NCI-H526 treated with DMSO at 0.1 percent for 48 hours (cell line): ENCODE measurements around the gene SLPI.

ENCODE experiments used
- DNase-seq: peaks from one replicate; lab custom pipeline; 2025; lab: John Stamatoyannopoulos, UW

Gene SLPI

DNA sequence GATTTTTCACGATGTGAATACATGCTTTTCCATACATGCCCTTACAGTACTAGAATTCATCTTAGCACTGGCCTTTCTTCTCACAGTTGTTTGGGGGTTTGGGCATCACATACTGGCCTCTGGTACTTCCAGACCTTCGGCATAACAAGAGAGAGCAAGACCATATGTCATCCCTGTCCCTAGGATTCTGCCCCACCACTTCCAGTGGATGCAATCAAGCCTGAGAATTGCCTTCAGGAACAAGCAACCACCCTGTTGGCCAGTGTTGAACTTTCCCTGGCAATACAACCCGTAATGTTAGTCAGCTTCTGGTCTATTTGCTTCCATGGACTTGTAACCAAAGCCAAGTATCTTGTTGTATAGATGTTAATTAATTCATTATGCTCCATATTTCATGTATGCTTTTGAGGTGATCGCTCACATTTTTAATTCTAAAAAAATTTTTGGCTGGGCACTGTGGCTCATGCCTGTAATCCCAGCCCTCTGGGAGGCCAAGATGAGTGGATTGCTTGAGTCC, 15.4 kb upstream of the SLPI start:
- DNase-seq = no peak

DNA sequence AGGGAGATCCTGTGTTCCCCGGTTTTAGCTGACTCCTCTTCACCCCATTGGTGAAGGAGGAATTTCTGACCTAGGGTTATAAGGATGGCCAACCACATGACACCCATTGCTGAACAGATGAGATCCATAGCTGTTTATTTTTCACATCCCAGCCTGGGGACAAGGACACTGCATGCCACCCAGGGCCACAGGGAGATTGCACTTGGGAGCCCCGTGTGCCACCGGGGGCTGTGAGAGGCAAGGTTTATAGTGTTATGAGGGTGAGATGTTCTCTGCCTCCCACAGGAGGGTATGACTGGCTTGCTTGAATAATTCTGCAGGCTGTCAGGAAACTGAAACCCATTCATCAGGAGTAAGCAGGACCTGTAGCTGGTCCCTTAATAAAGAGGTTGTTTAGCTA, 14.7 kb upstream of the SLPI start:
- DNase-seq = no peak

- DNase-seq = no peak
These were observed 14.2 kb upstream of the SLPI start for GRCh38 chr20:45268531-45268930.

DNA sequence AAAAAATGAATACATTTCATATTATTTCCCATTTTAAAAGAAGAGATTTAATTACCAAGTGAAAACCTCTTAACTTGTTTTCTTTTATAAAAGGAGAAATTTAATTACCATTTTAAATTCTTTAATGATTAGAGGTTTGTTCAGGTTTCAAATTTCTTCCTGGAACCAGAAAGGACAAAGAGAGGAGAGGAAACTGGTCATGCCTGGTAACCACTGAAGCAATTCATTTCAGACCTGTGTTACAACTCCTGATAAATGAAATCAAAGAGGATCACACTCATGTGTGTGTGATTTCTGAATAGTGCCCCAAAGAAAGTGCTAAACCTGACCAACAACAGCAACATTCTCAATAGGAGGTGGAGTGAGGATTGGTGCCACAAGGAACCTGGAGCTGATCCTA, 12.6 kb upstream of the SLPI start:
- DNase-seq = no peak

- no peak for DNase-seq
These were observed 9.3 kb upstream of the SLPI start for GRCh38 chr20:45263556-45264266.

DNA sequence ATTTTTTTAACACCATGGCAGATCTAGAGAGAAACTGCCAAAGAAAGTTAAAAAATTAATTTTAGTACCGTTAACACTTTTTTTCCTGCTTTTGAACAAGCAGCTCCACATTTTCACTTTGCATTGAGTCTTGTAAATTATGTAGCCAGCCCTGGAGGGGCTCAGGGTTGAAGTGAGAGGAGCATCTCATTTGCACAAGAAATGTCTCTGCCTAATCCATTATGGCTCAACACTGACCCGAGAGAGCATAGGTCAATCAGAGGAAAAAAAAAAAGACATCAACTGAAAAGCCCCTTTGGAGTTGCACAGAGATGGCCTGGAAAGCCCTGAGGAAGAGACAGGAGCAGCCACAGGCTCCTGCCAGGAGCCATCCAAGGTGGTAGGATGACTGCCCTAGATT, 4.3 kb upstream of the SLPI start:
- no peak for DNase-seq

DNA sequence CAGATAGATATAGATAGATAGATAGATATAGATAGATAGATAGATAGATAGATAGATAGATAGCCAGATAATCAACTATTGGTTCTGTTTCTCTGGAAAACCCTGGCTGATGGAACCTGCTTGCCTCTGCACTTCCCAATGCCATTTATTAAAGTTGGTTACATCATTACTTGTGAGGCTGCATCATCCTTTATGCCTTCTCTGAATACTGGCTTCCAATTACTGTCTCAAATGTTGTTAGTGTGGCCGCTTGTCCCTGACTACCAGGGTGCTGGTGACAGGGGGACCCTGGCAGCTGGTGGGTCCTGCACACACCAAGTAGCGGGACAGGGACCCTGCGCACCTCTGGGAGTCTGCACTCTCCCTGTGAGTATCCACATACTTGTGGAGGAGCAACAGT, 3.9 kb upstream of the SLPI start:
- DNase-seq = no peak

DNA sequence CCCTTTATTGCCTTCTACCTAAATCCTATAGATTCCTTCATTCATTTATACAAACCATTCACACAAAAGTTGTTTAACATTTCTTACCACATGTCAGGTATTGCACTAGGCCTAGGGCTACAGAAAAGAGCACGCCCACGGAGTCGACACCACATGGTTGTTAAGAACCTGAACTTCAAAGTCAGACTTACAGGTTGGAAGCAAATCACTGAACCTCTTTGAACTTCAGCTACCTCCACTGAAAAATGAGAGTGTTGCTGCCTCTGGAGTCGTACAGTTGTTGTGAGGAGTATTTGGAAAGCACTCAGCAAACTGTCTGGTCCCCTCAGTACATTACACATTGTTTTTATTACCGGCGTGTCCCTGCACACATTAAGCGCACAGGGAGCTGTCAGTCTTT, 3.3 kb upstream of the SLPI start:
- DNase-seq = no peak

DNA sequence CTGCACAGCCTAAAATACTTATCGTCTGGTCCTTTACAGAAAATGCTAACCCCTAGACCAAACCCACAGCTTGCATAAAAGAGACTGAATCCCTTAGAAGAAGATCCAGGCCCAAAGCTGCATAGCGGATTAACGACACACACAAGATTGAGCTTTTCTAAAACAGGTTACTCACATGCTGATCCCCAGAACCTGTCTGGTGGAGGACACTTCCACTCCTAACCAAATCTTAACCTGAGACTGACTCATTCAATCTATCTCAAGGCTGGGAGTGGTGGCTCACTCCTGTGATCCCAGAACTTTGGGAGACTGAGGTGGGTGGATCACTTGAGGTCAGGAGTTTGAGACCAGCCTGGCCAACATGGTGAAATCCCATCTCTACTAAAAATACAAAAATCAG, 2.8 kb upstream of the SLPI start:
- no peak for DNase-seq

DNA sequence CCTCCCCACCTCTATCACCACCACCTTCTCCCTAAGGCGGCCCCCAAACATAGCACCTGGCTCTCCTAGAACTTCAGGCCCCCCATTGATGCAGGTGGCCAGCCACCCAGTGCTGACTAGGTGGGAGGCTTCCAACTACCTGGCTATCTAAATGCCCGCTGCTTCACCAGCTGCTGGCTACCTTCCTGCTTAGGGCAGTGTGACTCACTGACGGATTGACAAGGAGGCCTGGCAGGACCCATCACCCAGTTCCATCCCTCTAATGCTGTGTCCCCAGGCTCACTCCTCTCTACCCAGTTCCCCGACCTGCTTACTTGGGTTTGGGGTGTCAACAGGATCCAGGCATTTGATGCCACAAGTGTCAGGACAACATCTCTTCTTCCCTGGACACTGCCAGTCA, 1.1 kb downstream of the SLPI start:
- DNase-seq = no peak

- no peak for DNase-seq
These were observed 2.3 kb downstream of the SLPI start for GRCh38 chr20:45251884-45252560.

GRCh38 chr20:45248609-45249008, 5.8 kb downstream of the SLPI start:
- no peak for DNase-seq

DNA sequence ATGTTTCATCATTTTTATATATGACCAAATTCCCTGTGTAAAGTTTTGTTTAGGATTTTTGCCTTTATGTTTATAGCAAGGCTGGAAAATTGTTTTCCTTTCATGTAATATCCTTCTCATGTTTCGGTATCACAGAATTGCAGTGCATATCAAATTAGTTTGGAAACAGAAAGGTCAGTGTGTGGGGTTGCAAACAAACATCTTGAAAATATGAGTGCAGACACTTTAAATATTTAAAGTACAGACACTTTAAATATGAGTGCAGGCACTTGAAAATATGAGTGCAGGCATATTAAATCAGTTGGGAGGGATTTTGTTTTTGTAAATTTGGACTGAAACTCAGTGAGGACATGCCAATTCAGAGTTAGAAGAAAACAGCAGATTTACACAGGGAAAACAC, 6.5 kb downstream of the SLPI start:
- no peak for DNase-seq

DNA sequence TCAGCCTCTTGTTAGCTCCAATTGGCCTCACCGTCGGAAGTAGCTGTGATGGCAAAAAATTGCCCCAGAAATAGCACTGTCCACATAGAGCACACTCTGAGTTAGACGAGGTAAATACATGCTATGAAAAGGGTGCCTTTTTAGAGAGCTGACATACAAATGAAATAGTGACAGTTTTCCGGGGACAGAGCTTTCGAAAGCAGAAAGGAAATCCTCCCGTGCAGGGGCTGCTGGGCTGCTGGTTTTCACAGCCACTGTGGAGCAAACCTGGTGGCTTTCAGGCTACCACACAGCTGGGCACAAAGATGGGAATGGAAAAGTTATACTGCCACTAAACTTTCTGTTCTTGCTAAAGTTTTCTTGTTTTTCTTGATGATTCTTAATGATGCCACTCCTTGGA, 8.3 kb downstream of the SLPI start:
- no peak for DNase-seq

DNA sequence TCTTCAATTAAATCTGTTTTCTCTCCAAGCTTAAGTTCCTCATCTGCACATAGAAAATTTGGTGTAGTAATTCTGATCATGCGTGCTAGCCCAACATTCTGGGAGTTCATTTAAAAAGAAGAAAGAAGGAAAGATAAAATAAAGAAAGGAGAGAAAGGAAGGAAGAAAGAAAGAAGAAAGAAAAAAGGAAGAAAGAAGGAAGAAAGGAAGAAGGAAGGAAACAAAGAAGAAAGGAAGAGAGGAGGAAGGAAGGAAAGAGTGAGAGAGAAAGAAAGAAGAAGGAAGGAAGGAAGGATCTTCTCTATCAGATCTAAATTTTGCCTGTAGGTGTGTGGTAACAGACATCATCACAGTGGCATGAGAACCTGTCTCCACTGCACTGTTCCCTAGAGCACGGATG, 16.2 kb downstream of the SLPI start:
- DNase-seq = no peak

GRCh38 chr20:45235995-45236394, 18.4 kb downstream of the SLPI start:
- no peak for DNase-seq

- no peak for DNase-seq
These were observed 23.7 kb downstream of the SLPI start for GRCh38 chr20:45230631-45231030.

GRCh38 chr20:45229264-45230056, 24.9 kb downstream of the SLPI start:
- DNase-seq = no peak

- no peak for DNase-seq
These were observed 28.1 kb downstream of the SLPI start for GRCh38 chr20:45226287-45226686.

DNA sequence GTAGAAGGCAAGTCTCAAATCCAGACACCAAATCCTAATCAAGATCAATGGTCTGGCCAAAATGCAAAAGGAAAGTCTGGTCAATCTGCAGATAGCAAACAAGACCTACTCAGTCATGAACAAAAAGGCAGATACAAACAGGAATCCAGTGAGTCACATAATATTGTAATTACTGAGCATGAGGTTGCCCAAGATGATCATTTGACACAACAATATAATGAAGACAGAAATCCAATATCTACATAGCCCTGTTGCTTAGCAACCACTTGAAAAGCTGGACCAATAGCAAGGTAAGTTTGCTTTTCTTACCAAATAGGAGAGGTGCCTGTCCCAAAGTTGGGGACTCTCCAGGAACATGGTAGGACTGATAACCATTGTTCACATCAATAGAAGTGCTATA, 31.2 kb downstream of the SLPI start:
- no peak for DNase-seq

GRCh38 chr20:45221076-45221475, 33.3 kb downstream of the SLPI start, which contains the start of gene SEMG2:
TSS of gene SEMG2 (plus strand) at chr20:45221373. CDS start at chr20:45221390, 17 bp downstream.
- no peak for DNase-seq

GRCh38 chr20:45218636-45219035, 35.7 kb downstream of the SLPI start:
- no peak for DNase-seq

DNA sequence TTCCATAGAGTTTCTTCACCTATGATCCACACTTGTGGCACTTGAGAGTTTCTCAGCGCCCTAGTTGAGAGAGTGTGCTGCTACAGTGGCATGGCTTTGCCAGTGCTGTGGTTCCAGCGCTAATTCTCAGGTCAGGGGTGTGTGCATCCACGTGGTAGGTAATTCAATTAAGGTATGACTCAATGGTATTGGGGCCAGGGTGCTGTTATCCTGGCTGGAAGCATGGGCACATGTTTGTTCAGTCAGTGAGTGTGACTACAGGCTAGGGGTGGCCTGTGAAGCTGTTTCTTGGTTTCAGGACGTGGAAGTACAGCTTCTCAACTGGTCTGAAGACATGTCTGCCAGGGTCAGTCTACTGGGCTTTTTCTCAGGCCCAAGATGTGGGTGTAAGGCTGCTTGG, 36.2 kb downstream of the SLPI start:
- DNase-seq = no peak
